ENCODE results near the gene SH3D19. TPM values are rescaled to one million over a fixed set of nuclear protein-coding genes. Genes with fewer than 3 reads are reported as not detected.
"Not testable (repeated sequence)": the region's sequence is repeated elsewhere in the genome, so short reads cannot be mapped to it uniquely, and the experiment has no call there.

SH3D19 gene
- polyA plus RNA-seq, 3 donors, result not detected

- H3K9me3 ChIP-seq (replicated peaks in 1 of 2; ENCODE audit: control insufficient read depth in 1 of 2, insufficient read depth in 1 of 2, low read length in 2 of 2), result peaks cover 0 to 3% of the 10 kb centered on the region in 2 donors
- TF ChIP-seq CTCF (IDR thresholded peaks at IDR 0.05), result no peak
- H3K79me2 ChIP-seq (ENCODE audit: insufficient read depth, low read length), result no peaks in the 10 kb centered on the region
- Mint-ChIP-seq H3K9me3 (peaks cover 3 to 17% (median 11%) of the 10 kb centered on the region in 7 donors), H3K4me1 (no peaks in the 10 kb centered on the region), H3K27ac (no peak overlapping the region), H3K27me3 (ENCODE audit: low read depth in 3 of 3) (peaks cover 4 to 9% (median 5%) of the 10 kb centered on the region in 3 donors), H3K36me3 (no peaks in the 10 kb centered on the region), H3K4me3 (no peak overlapping the region)
- no peak overlapping the region for H3K9ac ChIP-seq (ENCODE audit: insufficient read depth, low read length, poor library complexity, severe bottlenecking)
- H2AFZ ChIP-seq (ENCODE audit: insufficient read depth, low read depth, low read length, poor library complexity, severe bottlenecking), result no peak overlapping the region
- no peak overlapping the region for H3K27ac ChIP-seq (ENCODE audit: low read depth in 1 of 2, low read length in 2 of 2)
- H3K4me3 ChIP-seq (replicated peaks in 1 of 3; ENCODE audit: low read depth in 2 of 3, low read length in 3 of 3), result no peak overlapping the region
- H3K4me1 ChIP-seq (ENCODE audit: control insufficient read depth in 1 of 2, insufficient read depth in 2 of 2, low read length in 2 of 2), result no peaks in the 10 kb centered on the region
- H3K36me3 ChIP-seq (replicated peaks in 1 of 2; ENCODE audit: control insufficient read depth in 1 of 2, insufficient read depth in 2 of 2, low read length in 2 of 2), result no peaks in the 10 kb centered on the region
- no CpG with 5 or more reads among the region's 4 CpGs for WGBS (ENCODE audit: insufficient coverage)
- H3K4me2 ChIP-seq (replicated peaks; ENCODE audit: extremely low read depth, low read length, poor library complexity, severe bottlenecking), result no peak overlapping the region
- no peak for DNase-seq
- no peaks in the 10 kb centered on the region for H3K27me3 ChIP-seq (ENCODE audit: control insufficient read depth in 2 of 2, insufficient read depth in 2 of 2, low read length in 2 of 2)
- H4K20me1 ChIP-seq (ENCODE audit: insufficient read depth, low read length), result no peaks in the 10 kb centered on the region
- intact Hi-C loops (cut with micrococcal nuclease), result no loop called here
These were observed 67.7 kb downstream of the SH3D19 start for GRCh38 chr4:151257704-151258103.

- H3K9me3 Mint-ChIP-seq, result peaks cover 3 to 16% (median 8%) of the 10 kb centered on the region in 7 donors
- Histone ChIP-seq H3K27me3 (ENCODE audit: control insufficient read depth in 2 of 2, insufficient read depth in 2 of 2, low read length in 2 of 2) (no peaks in the 10 kb centered on the region), H3K79me2 (ENCODE audit: insufficient read depth, low read length) (no peaks in the 10 kb centered on the region), H3K9me3 (replicated peaks in 1 of 2; ENCODE audit: control insufficient read depth in 1 of 2, insufficient read depth in 1 of 2, low read length in 2 of 2) (peaks cover 0 to 3% of the 10 kb centered on the region in 2 donors), H2AFZ (ENCODE audit: insufficient read depth, low read depth, low read length, poor library complexity, severe bottlenecking) (no peak overlapping the region), H3K4me3 (replicated peaks in 1 of 3; ENCODE audit: low read depth in 2 of 3, low read length in 3 of 3) (no peak overlapping the region), H3K9ac (ENCODE audit: insufficient read depth, low read length, poor library complexity, severe bottlenecking) (no peak overlapping the region), H3K4me2 (replicated peaks; ENCODE audit: extremely low read depth, low read length, poor library complexity, severe bottlenecking) (no peak overlapping the region), H3K27ac (ENCODE audit: low read depth in 1 of 2, low read length in 2 of 2) (no peak overlapping the region), H3K4me1 (ENCODE audit: control insufficient read depth in 1 of 2, insufficient read depth in 2 of 2, low read length in 2 of 2) (no peaks in the 10 kb centered on the region), H4K20me1 (ENCODE audit: insufficient read depth, low read length) (no peaks in the 10 kb centered on the region), H3K36me3 (replicated peaks in 1 of 2; ENCODE audit: control insufficient read depth in 1 of 2, insufficient read depth in 2 of 2, low read length in 2 of 2) (no peaks in the 10 kb centered on the region)
- intact Hi-C loops (cut with micrococcal nuclease), result no loop called here
- no peaks in the 10 kb centered on the region for H3K4me1 Mint-ChIP-seq
- H3K27me3 Mint-ChIP-seq (ENCODE audit: low read depth in 3 of 3), result peaks cover 3 to 9% (median 4%) of the 10 kb centered on the region in 3 donors
- no CpG with 5 or more reads among the region's 2 CpGs for WGBS (ENCODE audit: insufficient coverage)
- H3K36me3 Mint-ChIP-seq, result no peaks in the 10 kb centered on the region
- H3K4me3 Mint-ChIP-seq, result no peak overlapping the region
- no peak overlapping the region for H3K27ac Mint-ChIP-seq
- no peak for DNase-seq
- TF ChIP-seq CTCF (IDR thresholded peaks at IDR 0.05), result no peak
These were observed 69.3 kb downstream of the SH3D19 start for GRCh38 chr4:151256134-151256533.

- H3K9me3 Mint-ChIP-seq, result peaks cover 3 to 16% (median 8%) of the 10 kb centered on the region in 7 donors
- H3K4me3 Mint-ChIP-seq; DNase-seq; H3K79me2 ChIP-seq (ENCODE audit: insufficient read depth, low read length); H3K27ac ChIP-seq (ENCODE audit: low read depth in 1 of 2, low read length in 2 of 2); H3K27me3 ChIP-seq (ENCODE audit: control insufficient read depth in 2 of 2, insufficient read depth in 2 of 2, low read length in 2 of 2); H3K9ac ChIP-seq (ENCODE audit: insufficient read depth, low read length, poor library complexity, severe bottlenecking); H2AFZ ChIP-seq (ENCODE audit: insufficient read depth, low read depth, low read length, poor library complexity, severe bottlenecking); H3K4me3 ChIP-seq (replicated peaks in 1 of 3; ENCODE audit: low read depth in 2 of 3, low read length in 3 of 3); H3K27me3 Mint-ChIP-seq (ENCODE audit: low read depth in 3 of 3); H3K36me3 ChIP-seq (replicated peaks in 1 of 2; ENCODE audit: control insufficient read depth in 1 of 2, insufficient read depth in 2 of 2, low read length in 2 of 2); H3K27ac Mint-ChIP-seq; H3K4me1 Mint-ChIP-seq; intact Hi-C loops (cut with micrococcal nuclease); H3K9me3 ChIP-seq (replicated peaks in 1 of 2; ENCODE audit: control insufficient read depth in 1 of 2, insufficient read depth in 1 of 2, low read length in 2 of 2); H4K20me1 ChIP-seq (ENCODE audit: insufficient read depth, low read length); H3K4me2 ChIP-seq (replicated peaks; ENCODE audit: extremely low read depth, low read length, poor library complexity, severe bottlenecking); H3K36me3 Mint-ChIP-seq; H3K4me1 ChIP-seq (ENCODE audit: control insufficient read depth in 1 of 2, insufficient read depth in 2 of 2, low read length in 2 of 2): not testable (repeated sequence)
- 95% methylated on average over 13 of the region's 17 CpGs for WGBS (ENCODE audit: insufficient coverage)
These were observed 69.7 kb downstream of the SH3D19 start for GRCh38 chr4:151255680-151256079.

Data from CD14-positive monocyte (primary cell).